GM19467 (cell line): ENCODE results near the gene MGST2.

ENCODE experiments used
- ATAC-seq: cut with Tn5 transposase; IDR thresholded peaks from one replicate; pipeline ENCODE4 v1.9.1; 2021; ENCODE audit warnings: mild to moderate bottlenecking, moderate library complexity; ENCODE audit not compliant: unreplicated experiment

Gene MGST2

GRCh38 chr4:139669335-139669734, 3.7 kb downstream of the MGST2 start:
- ATAC-seq = no peak

GRCh38 chr4:139669890-139670289, 4.3 kb downstream of the MGST2 start:
- no peak for ATAC-seq

GRCh38 chr4:139670775-139671174, 5.2 kb downstream of the MGST2 start:
- ATAC-seq = no peak

- no peak for ATAC-seq
Measured at GRCh38 chr4:139672215-139672614, 6.6 kb downstream of the MGST2 start.

- no peak for ATAC-seq
Measured at GRCh38 chr4:139672732-139673131, 7.1 kb downstream of the MGST2 start.

GRCh38 chr4:139674875-139675550, 9.4 kb downstream of the MGST2 start:
- ATAC-seq = no peak

GRCh38 chr4:139675651-139676050, 10.0 kb downstream of the MGST2 start:
- no peak for ATAC-seq

- ATAC-seq = no peak
Measured at GRCh38 chr4:139676365-139676764, 10.7 kb downstream of the MGST2 start.

- no peak for ATAC-seq
Measured at GRCh38 chr4:139676913-139677585, 11.4 kb downstream of the MGST2 start.

GRCh38 chr4:139682309-139682708, 16.7 kb downstream of the MGST2 start:
- no peak for ATAC-seq

- ATAC-seq = no peak
Measured at GRCh38 chr4:139682741-139683151, 17.1 kb downstream of the MGST2 start.

- no peak for ATAC-seq
Measured at GRCh38 chr4:139684351-139684750, 18.7 kb downstream of the MGST2 start.

GRCh38 chr4:139685180-139685579, 19.6 kb downstream of the MGST2 start:
- no peak for ATAC-seq

GRCh38 chr4:139686130-139686529, 20.5 kb downstream of the MGST2 start:
- ATAC-seq = no peak

- ATAC-seq = no peak
Measured at GRCh38 chr4:139686988-139687387, 21.4 kb downstream of the MGST2 start.

GRCh38 chr4:139689093-139689722, 23.6 kb downstream of the MGST2 start:
- no peak for ATAC-seq

GRCh38 chr4:139690419-139690818, 24.8 kb downstream of the MGST2 start:
- no peak for ATAC-seq

GRCh38 chr4:139692309-139693012, 26.8 kb downstream of the MGST2 start:
- no peak for ATAC-seq

- no peak for ATAC-seq
Measured at GRCh38 chr4:139694522-139695107, 29.0 kb downstream of the MGST2 start.

GRCh38 chr4:139696491-139696890, 30.9 kb downstream of the MGST2 start:
- no peak for ATAC-seq
